GM21786 (cell line): Measurements from ENCODE around the gene INAFM1.

Experiments used
- ATAC-seq: cut with Tn5 transposase; IDR thresholded peaks from one replicate; pipeline ENCODE4 v1.9.1; 2021; ENCODE audit not compliant: unreplicated experiment

The INAFM1 gene

GRCh38 chr19:47274071-47274890, at the start of gene INAFM1:
INAFM1 (plus strand) TSS chr19:47274885; CDS start chr19:47274920, 35 bp downstream.
- ATAC-seq = no peak

- no peak for ATAC-seq
Observed at GRCh38 chr19:47225746-47226425, 48.8 kb upstream of the INAFM1 start.

GRCh38 chr19:47226426-47227351, 48.0 kb upstream of the INAFM1 start:
- no peak for ATAC-seq

- no peak for ATAC-seq
Observed at GRCh38 chr19:47227352-47228167, 47.1 kb upstream of the INAFM1 start.

GRCh38 chr19:47228168-47228936, 46.3 kb upstream of the INAFM1 start:
- no peak for ATAC-seq

GRCh38 chr19:47228937-47229675, 45.6 kb upstream of the INAFM1 start:
- ATAC-seq = no peak

- ATAC-seq = no peak
Observed at GRCh38 chr19:47229676-47230053, 45.0 kb upstream of the INAFM1 start.

- no peak for ATAC-seq
Observed at GRCh38 chr19:47230054-47230920, 44.4 kb upstream of the INAFM1 start.

- no peak for ATAC-seq
Observed at GRCh38 chr19:47230921-47231214, 43.8 kb upstream of the INAFM1 start, which contains the start of gene BBC3. BBC3 (minus strand) TSS chr19:47231199; CDS start chr19:47228431, 2,768 bp downstream.

GRCh38 chr19:47231215-47232054, 43.2 kb upstream of the INAFM1 start:
- ATAC-seq = no peak

- ATAC-seq = no peak
Observed at GRCh38 chr19:47232422-47233211, 42.1 kb upstream of the INAFM1 start.

- no peak for ATAC-seq
Observed at GRCh38 chr19:47236072-47236675, 38.5 kb upstream of the INAFM1 start.

- ATAC-seq = no peak
Observed at GRCh38 chr19:47239152-47239551, 35.5 kb upstream of the INAFM1 start.

GRCh38 chr19:47239610-47240296, 34.9 kb upstream of the INAFM1 start:
- no peak for ATAC-seq

GRCh38 chr19:47240556-47240955, 34.1 kb upstream of the INAFM1 start:
- no peak for ATAC-seq
